Measurements from ENCODE around the gene ZPBP2.

The ZPBP2 gene

DNA sequence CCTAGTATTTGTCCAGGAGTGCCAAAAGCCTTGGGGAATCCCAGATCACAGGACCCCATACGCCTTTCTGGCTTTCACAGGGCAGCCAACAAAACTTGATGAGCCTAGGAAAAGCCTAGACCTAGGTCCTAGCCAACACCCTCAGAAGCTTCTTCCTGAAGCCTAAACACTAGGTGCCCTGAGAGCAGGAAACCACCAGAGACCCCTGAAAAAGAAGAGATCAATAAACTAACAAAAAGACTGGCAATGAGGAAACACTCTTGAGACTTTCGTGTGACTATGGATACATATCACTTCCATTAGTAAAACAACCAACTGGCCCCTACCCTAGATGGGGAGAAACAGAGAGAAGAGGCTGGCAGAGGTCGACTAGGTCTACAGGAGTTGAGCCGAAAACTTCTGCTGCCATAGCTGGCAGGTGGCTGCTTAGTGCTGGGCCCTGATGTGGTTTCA lies 58.2 kb downstream of the ZPBP2 start:
- H3K36me3 ChIP-seq (ENCODE audit: control insufficient read depth in 1 of 2, insufficient read depth in 2 of 2, low read length in 2 of 2): peaks cover 23 to 38% of the 10 kb centered on the region in 2 donors
- no peaks in the 10 kb centered on the region for H3K9me3 ChIP-seq (ENCODE audit: control insufficient read depth in 1 of 2, low read length in 2 of 2)
- H3K4me1 ChIP-seq (ENCODE audit: control insufficient read depth in 1 of 2, insufficient read depth in 2 of 2, low read length in 2 of 2): peaks cover 17 to 36% of the 10 kb centered on the region in 2 donors
- no peaks in the 10 kb centered on the region for H3K27me3 ChIP-seq (ENCODE audit: low read depth, low read length)
- peak overlapping the region; percentile 80 for H3K27ac ChIP-seq (ENCODE audit: low read length)
- H3K4me3 ChIP-seq (ENCODE audit: low read depth in 1 of 2, low read length in 2 of 2): peak overlapping the region; percentile 78 to 90

- Histone ChIP-seq H3K27me3 (ENCODE audit: low read depth, low read length) (no peaks in the 10 kb centered on the region), H3K36me3 (ENCODE audit: control insufficient read depth in 1 of 2, insufficient read depth in 2 of 2, low read length in 2 of 2) (peaks cover 19 to 33% of the 10 kb centered on the region in 2 donors), H3K27ac (ENCODE audit: low read length) (peak overlapping the region; percentile 80), H3K4me1 (ENCODE audit: control insufficient read depth in 1 of 2, insufficient read depth in 2 of 2, low read length in 2 of 2) (peaks cover 17 to 36% of the 10 kb centered on the region in 2 donors), H3K9me3 (ENCODE audit: control insufficient read depth in 1 of 2, low read length in 2 of 2) (no peaks in the 10 kb centered on the region), H3K4me3 (ENCODE audit: low read depth in 1 of 2, low read length in 2 of 2) (peak overlapping the region; percentile 78 to 90)
Measured at GRCh38 chr17:39926588-39927100, 58.6 kb downstream of the ZPBP2 start.

Measured in muscle layer of duodenum (tissue), 2 donors.